Measurements from ENCODE around the gene ELP6. TPM values are rescaled to one million over a fixed set of nuclear protein-coding genes. Genes with fewer than 3 reads are reported as not detected.
A peak's percentile ranks its signal among the peaks of the same experiment; 100 is the strongest.
"Not testable (repeated sequence)": the region's sequence is repeated elsewhere in the genome, so short reads cannot be mapped to it uniquely, and the experiment has no call there.

Gene ELP6
- total RNA-seq, 1 donor from 2014 or later = 20.9 TPM

GRCh38 chr3:47475029-47475569, 38.4 kb downstream of the ELP6 start:
- no peaks in the 10 kb centered on the region for H3K36me3 ChIP-seq (ENCODE audit: control insufficient read depth in 3 of 3, insufficient read depth in 3 of 3, low read length in 3 of 3)
- H3K4me3 ChIP-seq (ENCODE audit: low read length in 3 of 3) = peak overlapping the region; percentile 90 to 93 (median 91)
- peaks cover 7 to 25% (median 16%) of the 10 kb centered on the region in 3 donors for H3K4me1 ChIP-seq (ENCODE audit: control insufficient read depth in 3 of 3, insufficient read depth in 3 of 3, low read length in 3 of 3)
- H3K9ac ChIP-seq (ENCODE audit: low read depth in 1 of 3, low read length in 3 of 3) = peak overlapping the region; percentile 79 to 85 (median 81)
- no peaks in the 10 kb centered on the region for H3K27me3 ChIP-seq (ENCODE audit: control insufficient read depth in 3 of 3, insufficient read depth in 3 of 3, low read length in 3 of 3)
- peak overlapping the region; percentile 72 for H3K27ac ChIP-seq (ENCODE audit: low read depth, low read length)
- H3K9me3 ChIP-seq (ENCODE audit: control insufficient read depth in 3 of 3, low read length in 3 of 3) = no peaks in the 10 kb centered on the region

- no peak overlapping the region for H3K27ac ChIP-seq (ENCODE audit: low read depth, low read length)
- H3K9ac ChIP-seq (ENCODE audit: low read depth in 1 of 3, low read length in 3 of 3) = peak overlapping the region in 1 of 3 donors; percentile 57
- no peak overlapping the region for H3K4me3 ChIP-seq (ENCODE audit: low read length in 3 of 3)
- no peaks in the 10 kb centered on the region for H3K9me3 ChIP-seq (ENCODE audit: control insufficient read depth in 3 of 3, low read length in 3 of 3)
- no peaks in the 10 kb centered on the region for H3K27me3 ChIP-seq (ENCODE audit: control insufficient read depth in 3 of 3, insufficient read depth in 3 of 3, low read length in 3 of 3)
- no peaks in the 10 kb centered on the region for H3K36me3 ChIP-seq (ENCODE audit: control insufficient read depth in 3 of 3, insufficient read depth in 3 of 3, low read length in 3 of 3)
- peaks cover 7 to 25% (median 18%) of the 10 kb centered on the region in 3 donors for H3K4me1 ChIP-seq (ENCODE audit: control insufficient read depth in 3 of 3, insufficient read depth in 3 of 3, low read length in 3 of 3)
These were observed 40.1 kb downstream of the ELP6 start for GRCh38 chr3:47473391-47473790.

GRCh38 chr3:47469616-47470015, 43.9 kb downstream of the ELP6 start:
- Histone ChIP-seq H3K4me1 (ENCODE audit: control insufficient read depth in 3 of 3, insufficient read depth in 3 of 3, low read length in 3 of 3) (peaks cover 2 to 9% (median 5%) of the 10 kb centered on the region in 3 donors), H3K27ac (ENCODE audit: low read depth, low read length) (no peak overlapping the region), H3K4me3 (ENCODE audit: low read length in 3 of 3) (no peak overlapping the region), H3K9me3 (ENCODE audit: control insufficient read depth in 3 of 3, low read length in 3 of 3) (no peaks in the 10 kb centered on the region), H3K36me3 (ENCODE audit: control insufficient read depth in 3 of 3, insufficient read depth in 3 of 3, low read length in 3 of 3) (no peaks in the 10 kb centered on the region), H3K9ac (ENCODE audit: low read depth in 1 of 3, low read length in 3 of 3) (no peak overlapping the region), H3K27me3 (ENCODE audit: control insufficient read depth in 3 of 3, insufficient read depth in 3 of 3, low read length in 3 of 3) (no peaks in the 10 kb centered on the region)

DNA sequence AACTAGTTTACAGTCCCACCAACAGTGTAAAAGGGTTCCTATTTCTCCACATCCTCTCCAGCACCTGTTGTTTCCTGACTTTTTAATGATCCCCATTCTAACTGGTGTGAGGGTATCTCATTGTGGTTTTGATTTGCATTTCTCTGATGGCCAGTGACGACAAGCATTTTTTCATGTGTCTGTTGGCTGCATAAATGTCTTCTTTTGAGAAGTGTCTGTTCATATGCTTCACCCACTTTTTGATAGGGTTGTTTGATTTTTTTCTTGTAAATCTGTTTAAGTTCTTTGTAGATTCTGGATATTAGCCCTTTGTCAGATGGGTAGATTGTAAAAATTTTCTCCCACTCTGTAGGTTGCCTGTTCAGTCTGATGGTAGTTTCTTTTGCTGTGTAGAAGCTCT, 45.2 kb downstream of the ELP6 start:
- not testable (repeated sequence) for H3K36me3 ChIP-seq (ENCODE audit: control insufficient read depth in 3 of 3, insufficient read depth in 3 of 3, low read length in 3 of 3); H3K4me3 ChIP-seq (ENCODE audit: low read length in 3 of 3); H3K27ac ChIP-seq (ENCODE audit: low read depth, low read length); H3K27me3 ChIP-seq (ENCODE audit: control insufficient read depth in 3 of 3, insufficient read depth in 3 of 3, low read length in 3 of 3); H3K9ac ChIP-seq (ENCODE audit: low read depth in 1 of 3, low read length in 3 of 3); H3K9me3 ChIP-seq (ENCODE audit: control insufficient read depth in 3 of 3, low read length in 3 of 3); H3K4me1 ChIP-seq (ENCODE audit: control insufficient read depth in 3 of 3, insufficient read depth in 3 of 3, low read length in 3 of 3)

DNA sequence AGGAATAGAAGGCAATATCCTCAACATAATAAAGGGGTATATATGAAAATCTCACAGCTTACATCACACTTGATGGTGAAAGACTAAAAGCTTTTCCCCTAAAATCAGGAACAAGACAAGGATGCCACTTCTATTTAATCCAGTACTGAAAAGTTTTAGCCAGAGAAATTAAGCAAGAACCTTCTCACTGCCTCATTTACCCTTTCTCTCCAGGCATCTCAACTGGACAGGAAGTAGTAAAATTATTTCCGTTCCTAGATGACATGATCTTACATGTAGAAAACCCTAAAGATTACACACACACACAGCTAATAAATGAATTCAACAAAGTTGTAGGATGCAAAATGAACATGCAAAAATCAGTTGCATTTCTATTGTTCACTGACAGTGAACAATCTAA, 48.9 kb downstream of the ELP6 start:
- Histone ChIP-seq H3K4me3 (ENCODE audit: low read length in 3 of 3) (no peak overlapping the region), H3K9me3 (ENCODE audit: control insufficient read depth in 3 of 3, low read length in 3 of 3) (no peaks in the 10 kb centered on the region), H3K9ac (ENCODE audit: low read depth in 1 of 3, low read length in 3 of 3) (no peak overlapping the region), H3K27me3 (ENCODE audit: control insufficient read depth in 3 of 3, insufficient read depth in 3 of 3, low read length in 3 of 3) (no peaks in the 10 kb centered on the region), H3K36me3 (ENCODE audit: control insufficient read depth in 3 of 3, insufficient read depth in 3 of 3, low read length in 3 of 3) (no peaks in the 10 kb centered on the region), H3K27ac (ENCODE audit: low read depth, low read length) (no peak overlapping the region), H3K4me1 (ENCODE audit: control insufficient read depth in 3 of 3, insufficient read depth in 3 of 3, low read length in 3 of 3) (peaks cover 0 to 12% (median 5%) of the 10 kb centered on the region in 3 donors)

GRCh38 chr3:47459534-47460085, 53.9 kb downstream of the ELP6 start:
- not testable (repeated sequence) for H3K36me3 ChIP-seq (ENCODE audit: control insufficient read depth in 3 of 3, insufficient read depth in 3 of 3, low read length in 3 of 3)

GRCh38 chr3:47456984-47457383, 56.5 kb downstream of the ELP6 start:
- H3K4me1 ChIP-seq (ENCODE audit: control insufficient read depth in 3 of 3, insufficient read depth in 3 of 3, low read length in 3 of 3) = peaks cover 0 to 4% (median 3%) of the 10 kb centered on the region in 3 donors
- H3K27ac ChIP-seq (ENCODE audit: low read depth, low read length) = no peak overlapping the region
- H3K9ac ChIP-seq (ENCODE audit: low read depth in 1 of 3, low read length in 3 of 3) = no peak overlapping the region
- H3K36me3 ChIP-seq (ENCODE audit: control insufficient read depth in 3 of 3, insufficient read depth in 3 of 3, low read length in 3 of 3) = peaks cover 0 to 2% (median 0%) of the 10 kb centered on the region in 3 donors
- H3K4me3 ChIP-seq (ENCODE audit: low read length in 3 of 3) = no peak overlapping the region
- no peaks in the 10 kb centered on the region for H3K9me3 ChIP-seq (ENCODE audit: control insufficient read depth in 3 of 3, low read length in 3 of 3)
- H3K27me3 ChIP-seq (ENCODE audit: control insufficient read depth in 3 of 3, insufficient read depth in 3 of 3, low read length in 3 of 3) = no peaks in the 10 kb centered on the region

More at GRCh38 chr3:47459534-47460085, 53.9 kb downstream of the ELP6 start:
- H3K4me1 ChIP-seq (ENCODE audit: control insufficient read depth in 3 of 3, insufficient read depth in 3 of 3, low read length in 3 of 3) = peaks cover 0 to 12% (median 7%) of the 10 kb centered on the region in 3 donors
- not testable (repeated sequence) for H3K27me3 ChIP-seq (ENCODE audit: control insufficient read depth in 3 of 3, insufficient read depth in 3 of 3, low read length in 3 of 3); H3K9me3 ChIP-seq (ENCODE audit: control insufficient read depth in 3 of 3, low read length in 3 of 3); H3K9ac ChIP-seq (ENCODE audit: low read depth in 1 of 3, low read length in 3 of 3); H3K27ac ChIP-seq (ENCODE audit: low read depth, low read length); H3K4me3 ChIP-seq (ENCODE audit: low read length in 3 of 3)

GRCh38 chr3:47455806-47456452, 57.6 kb downstream of the ELP6 start:
- Histone ChIP-seq H3K36me3 (ENCODE audit: control insufficient read depth in 3 of 3, insufficient read depth in 3 of 3, low read length in 3 of 3) (peaks cover 0 to 2% (median 0%) of the 10 kb centered on the region in 3 donors), H3K27me3 (ENCODE audit: control insufficient read depth in 3 of 3, insufficient read depth in 3 of 3, low read length in 3 of 3) (no peaks in the 10 kb centered on the region), H3K4me1 (ENCODE audit: control insufficient read depth in 3 of 3, insufficient read depth in 3 of 3, low read length in 3 of 3) (peaks cover 0 to 4% (median 0%) of the 10 kb centered on the region in 3 donors), H3K27ac (ENCODE audit: low read depth, low read length) (no peak overlapping the region), H3K4me3 (ENCODE audit: low read length in 3 of 3) (no peak overlapping the region), H3K9me3 (ENCODE audit: control insufficient read depth in 3 of 3, low read length in 3 of 3) (no peaks in the 10 kb centered on the region), H3K9ac (ENCODE audit: low read depth in 1 of 3, low read length in 3 of 3) (no peak overlapping the region)

DNA sequence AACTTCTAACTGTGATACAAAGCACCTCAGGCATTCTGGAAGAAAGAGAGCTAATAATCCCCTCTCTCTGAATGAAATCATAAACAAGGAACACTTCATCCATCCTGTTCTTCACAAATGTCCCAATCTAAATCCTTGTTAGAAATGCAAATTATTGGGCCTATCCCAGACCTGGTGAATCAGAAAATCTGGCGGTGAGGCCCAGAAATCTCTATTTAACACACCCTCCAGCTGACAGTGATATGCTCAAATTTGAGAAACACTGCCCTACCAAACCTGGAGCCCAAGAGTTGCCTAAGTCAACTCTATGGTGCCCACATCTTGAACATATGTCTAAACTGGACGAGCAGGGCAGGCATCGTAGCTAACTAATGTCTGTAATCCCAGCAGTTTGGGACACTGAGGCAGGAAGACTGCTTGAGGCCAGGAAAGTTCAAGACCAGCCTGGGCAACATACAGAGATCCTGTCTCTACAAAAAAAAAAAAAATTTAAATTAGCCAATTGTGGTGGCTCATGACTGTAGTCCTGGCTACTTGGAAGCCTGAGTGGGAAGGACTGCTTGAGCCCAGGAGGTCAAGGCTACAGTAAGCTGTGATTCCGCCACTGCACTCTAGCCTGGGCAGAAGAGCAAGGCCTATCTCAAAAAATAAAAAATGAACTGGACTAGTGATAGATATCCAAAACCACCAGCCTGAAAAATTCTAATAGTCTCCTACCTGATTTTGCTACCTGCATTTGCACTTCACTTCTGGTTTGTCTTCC, 60.9 kb downstream of the ELP6 start:
- Histone ChIP-seq H3K27ac (ENCODE audit: low read depth, low read length) (no peak overlapping the region), H3K4me3 (ENCODE audit: low read length in 3 of 3) (no peak overlapping the region), H3K36me3 (ENCODE audit: control insufficient read depth in 3 of 3, insufficient read depth in 3 of 3, low read length in 3 of 3) (no peaks in the 10 kb centered on the region), H3K9me3 (ENCODE audit: control insufficient read depth in 3 of 3, low read length in 3 of 3) (no peaks in the 10 kb centered on the region), H3K9ac (ENCODE audit: low read depth in 1 of 3, low read length in 3 of 3) (no peak overlapping the region), H3K4me1 (ENCODE audit: control insufficient read depth in 3 of 3, insufficient read depth in 3 of 3, low read length in 3 of 3) (peaks cover 0 to 2% (median 0%) of the 10 kb centered on the region in 3 donors), H3K27me3 (ENCODE audit: control insufficient read depth in 3 of 3, insufficient read depth in 3 of 3, low read length in 3 of 3) (no peaks in the 10 kb centered on the region)

Data from skeletal muscle tissue (tissue), 4 donors.